Astrocyte (in vitro differentiated cells and primary cell): ENCODE results near the gene MSX1. TPM values are rescaled to one million over a fixed set of nuclear protein-coding genes. Genes with fewer than 3 reads are reported as not detected.

Experiments
- DNase-seq: peaks from one replicate; pipeline ENCODE4 v3.0.0-alpha.2; 2010; ENCODE audit warnings: low read depth
- FAIRE-seq: peaks from 2 replicates; lab custom pipeline; 2011; peaks lifted over from hg19 to GRCh38; lab: Jason Lieb, UNC
- H2AFZ ChIP-seq: 2 replicates; pipeline ENCODE4 v1.6.0; 2012; ENCODE audit warnings: low read depth, low read length, inconsistent platforms
- H3K27ac ChIP-seq: 2 replicates; pipeline ENCODE4 v1.5.1; 2011; ENCODE audit warnings: low read depth, low read length, inconsistent platforms
- H3K27me3 ChIP-seq: 2 replicates; pipeline ENCODE4 v1.6.0; 2011; ENCODE audit warnings: low read length, inconsistent platforms; ENCODE audit not compliant: insufficient read depth
- H3K36me3 ChIP-seq: 2 replicates; pipeline ENCODE4 v1.5.1; 2011; ENCODE audit warnings: low read length, inconsistent platforms; ENCODE audit not compliant: insufficient read depth
- H3K4me1 ChIP-seq: 2 replicates; pipeline ENCODE4 v1.5.1; 2011; ENCODE audit warnings: low read length, inconsistent platforms; ENCODE audit not compliant: insufficient read depth
- H3K4me2 ChIP-seq: 2 replicates; pipeline ENCODE4 v1.6.0; 2012; ENCODE audit warnings: low read length, inconsistent platforms
- H3K4me3 ChIP-seq: 2 replicates; pipeline ENCODE4 v1.5.1; 2011; ENCODE audit warnings: low read depth, mild to moderate bottlenecking, low read length, inconsistent platforms; ENCODE audit not compliant: insufficient read depth
- H3K79me2 ChIP-seq: 2 replicates; pipeline ENCODE4 v1.6.0; 2012; ENCODE audit warnings: mild to moderate bottlenecking, low read length, inconsistent platforms; ENCODE audit not compliant: insufficient read depth
- H3K9ac ChIP-seq: 2 replicates; pipeline ENCODE4 v1.6.0; 2012; ENCODE audit warnings: mild to moderate bottlenecking, low read length, inconsistent platforms
- H3K9me3 ChIP-seq: 2 replicates; pipeline ENCODE4 v1.5.1; 2012; ENCODE audit warnings: low read depth, mild to moderate bottlenecking, low read length, inconsistent platforms; ENCODE audit not compliant: insufficient read depth
- H4K20me1 ChIP-seq: 2 replicates; pipeline ENCODE4 v1.6.0; 2012; ENCODE audit warnings: low read length, inconsistent platforms; ENCODE audit not compliant: insufficient read depth
- H3K27ac Mint-ChIP-seq: one replicate; pipeline ENCODE4 v1.8.0; 2021; ENCODE audit warnings: mild to moderate bottlenecking, mixed read lengths; ENCODE audit not compliant: unreplicated experiment
- H3K27me3 Mint-ChIP-seq: one replicate; pipeline ENCODE4 v1.8.0; 2021; ENCODE audit warnings: low read depth, mixed read lengths; ENCODE audit not compliant: unreplicated experiment
- H3K36me3 Mint-ChIP-seq: one replicate; pipeline ENCODE4 v1.8.0; 2021; ENCODE audit warnings: low read depth, mixed read lengths; ENCODE audit not compliant: unreplicated experiment
- H3K4me1 Mint-ChIP-seq: one replicate; pipeline ENCODE4 v1.8.0; 2021; ENCODE audit warnings: low read depth, mixed read lengths; ENCODE audit not compliant: unreplicated experiment
- H3K4me3 Mint-ChIP-seq: one replicate; pipeline ENCODE4 v1.8.0; 2021; ENCODE audit warnings: mild to moderate bottlenecking, moderate library complexity, mixed read lengths; ENCODE audit not compliant: unreplicated experiment
- H3K9me3 Mint-ChIP-seq: one replicate; pipeline ENCODE4 v1.8.0; 2021; ENCODE audit warnings: mild to moderate bottlenecking, mixed read lengths; ENCODE audit not compliant: unreplicated experiment
- EZH2 ChIP-seq: IDR thresholded peaks from 2 replicates; pipeline ENCODE4 v1.6.1; 2012; ENCODE audit warnings: mild to moderate bottlenecking, low read length, inconsistent platforms; ENCODE audit not compliant: insufficient read depth
- total RNA-seq: library from RNA; stranded (reverse); gene quantifications from 2 replicates; pipeline ENCODE4 v1.2.1, GENCODE V29; 2021
- TF ChIP-seq, protein P1 (sequence below): IDR thresholded peaks from 2 replicates; pipeline ENCODE4 v1.5.1; 2011; ENCODE audit warnings: low read depth, mild to moderate bottlenecking, inconsistent platforms, low read length, moderate library complexity; ENCODE audit not compliant: insufficient read depth

Gene MSX1
- total RNA-seq, 1 donor from 2014 or later = 0.91 TPM

DNA sequence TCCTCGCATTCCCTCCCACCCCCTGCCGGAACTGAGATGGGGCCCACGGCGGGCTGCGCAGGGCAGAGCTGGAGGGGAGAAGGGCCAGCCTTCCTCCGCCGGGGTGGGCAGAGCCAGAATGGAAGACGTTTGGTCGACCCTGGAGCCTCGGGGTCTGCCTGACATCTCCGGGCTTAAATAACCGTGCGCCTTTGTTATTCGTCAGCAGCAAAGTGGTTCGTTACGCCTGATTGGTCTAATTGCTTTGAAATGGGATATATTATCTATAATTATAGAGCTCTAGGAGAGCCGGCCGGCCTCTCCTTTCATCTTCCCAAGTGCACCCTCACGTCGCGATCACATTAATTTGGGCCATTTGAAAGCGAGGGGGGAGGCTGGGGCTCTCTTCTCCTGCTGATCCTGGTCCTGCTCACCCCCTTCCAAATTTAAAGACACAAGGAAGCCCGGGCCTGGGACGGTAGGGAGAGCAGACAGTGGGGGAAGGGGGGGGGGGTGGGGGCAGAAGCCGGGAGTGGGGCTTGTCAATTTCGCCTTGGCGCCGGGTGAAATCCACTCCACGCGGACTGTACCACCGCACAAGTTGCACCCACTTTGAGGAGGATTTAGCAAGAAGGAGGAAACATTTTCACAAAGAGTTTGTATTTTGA, 4.7 kb upstream of the MSX1 start:
- H3K4me3 Mint-ChIP-seq = no peak overlapping the region

DNA sequence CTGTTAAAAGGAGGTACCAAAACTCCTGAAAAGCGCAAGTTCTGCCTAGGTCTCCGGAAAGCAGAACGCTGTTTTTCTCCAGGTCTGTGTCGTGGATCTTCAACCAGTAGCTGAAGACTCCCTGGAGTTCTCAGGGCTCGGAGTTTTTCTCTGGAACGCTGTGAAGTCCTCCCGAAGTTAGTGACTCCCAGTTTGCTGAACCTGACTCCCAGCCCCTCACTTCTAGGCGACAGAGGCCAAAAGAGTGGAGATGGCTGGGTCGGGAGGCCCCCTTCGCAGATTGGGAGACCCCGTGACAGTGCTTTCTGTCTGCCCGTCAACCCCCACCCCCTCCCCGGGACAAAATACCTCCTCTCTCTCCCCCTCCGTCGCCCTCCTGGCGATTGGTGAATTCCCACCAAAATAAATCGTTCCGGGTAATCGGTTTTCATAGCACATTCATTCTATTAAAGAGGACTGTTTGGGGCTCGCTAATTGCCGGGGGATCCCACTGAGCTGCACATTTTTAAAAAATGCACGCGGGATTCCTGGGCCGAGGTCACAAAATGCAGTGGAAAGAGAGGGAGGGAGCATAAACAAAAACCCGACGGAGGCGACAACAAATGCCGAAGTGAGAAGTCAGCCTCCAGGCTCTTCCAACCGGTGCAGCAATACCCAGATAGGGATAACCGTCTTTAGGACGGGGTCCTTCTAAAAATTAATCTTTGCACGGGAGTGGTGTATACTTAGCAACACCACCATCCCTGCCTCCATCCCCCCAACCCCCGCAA, 4.0 kb upstream of the MSX1 start:
- peaks cover 3% of the 10 kb centered on the region for H3K79me2 ChIP-seq
- peak; percentile 77 for TF ChIP-seq EZH2
- TF ChIP-seq, protein P1, sequence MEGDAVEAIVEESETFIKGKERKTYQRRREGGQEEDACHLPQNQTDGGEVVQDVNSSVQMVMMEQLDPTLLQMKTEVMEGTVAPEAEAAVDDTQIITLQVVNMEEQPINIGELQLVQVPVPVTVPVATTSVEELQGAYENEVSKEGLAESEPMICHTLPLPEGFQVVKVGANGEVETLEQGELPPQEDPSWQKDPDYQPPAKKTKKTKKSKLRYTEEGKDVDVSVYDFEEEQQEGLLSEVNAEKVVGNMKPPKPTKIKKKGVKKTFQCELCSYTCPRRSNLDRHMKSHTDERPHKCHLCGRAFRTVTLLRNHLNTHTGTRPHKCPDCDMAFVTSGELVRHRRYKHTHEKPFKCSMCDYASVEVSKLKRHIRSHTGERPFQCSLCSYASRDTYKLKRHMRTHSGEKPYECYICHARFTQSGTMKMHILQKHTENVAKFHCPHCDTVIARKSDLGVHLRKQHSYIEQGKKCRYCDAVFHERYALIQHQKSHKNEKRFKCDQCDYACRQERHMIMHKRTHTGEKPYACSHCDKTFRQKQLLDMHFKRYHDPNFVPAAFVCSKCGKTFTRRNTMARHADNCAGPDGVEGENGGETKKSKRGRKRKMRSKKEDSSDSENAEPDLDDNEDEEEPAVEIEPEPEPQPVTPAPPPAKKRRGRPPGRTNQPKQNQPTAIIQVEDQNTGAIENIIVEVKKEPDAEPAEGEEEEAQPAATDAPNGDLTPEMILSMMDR = no peak
- no peak overlapping the region for H3K4me3 ChIP-seq
- H4K20me1 ChIP-seq = peaks cover 2% of the 10 kb centered on the region
- peak overlapping the region; percentile 62 for H3K27ac Mint-ChIP-seq
- peaks cover 44% of the 10 kb centered on the region for H3K27me3 ChIP-seq
- FAIRE-seq (no peak), DNase-seq (no peak)
- no peak overlapping the region for H3K27ac ChIP-seq
- peaks cover 3% of the 10 kb centered on the region for H3K9me3 ChIP-seq
- no peaks in the 10 kb centered on the region for H3K36me3 Mint-ChIP-seq
- H2AFZ ChIP-seq = no peak overlapping the region
- peak overlapping the region; percentile 85 for H3K4me2 ChIP-seq
- H3K4me3 Mint-ChIP-seq = no peak overlapping the region
- peaks cover 17% of the 10 kb centered on the region for H3K9me3 Mint-ChIP-seq
- H3K36me3 ChIP-seq = no peaks in the 10 kb centered on the region
- H3K9ac ChIP-seq = no peak overlapping the region
- peaks cover 3% of the 10 kb centered on the region for H3K4me1 Mint-ChIP-seq
- peaks cover 20% of the 10 kb centered on the region for H3K4me1 ChIP-seq
- H3K27me3 Mint-ChIP-seq = peaks cover 66% of the 10 kb centered on the region

More for the DNA sequence above, 4.7 kb upstream of the MSX1 start:
- H3K4me1 Mint-ChIP-seq = peaks cover 2% of the 10 kb centered on the region
- Histone ChIP-seq H3K79me2 (no peaks in the 10 kb centered on the region), H3K9me3 (peaks cover 3% of the 10 kb centered on the region), H4K20me1 (no peaks in the 10 kb centered on the region), H2AFZ (no peak overlapping the region), H3K4me3 (no peak overlapping the region), H3K36me3 (no peaks in the 10 kb centered on the region), H3K27me3 (peaks cover 44% of the 10 kb centered on the region), H3K9ac (no peak overlapping the region), H3K4me2 (peak overlapping the region; percentile 9), H3K4me1 (peaks cover 20% of the 10 kb centered on the region), H3K27ac (no peak overlapping the region)
- TF ChIP-seq, protein P1 = no peak
- TF ChIP-seq EZH2 = peak; percentile 25
- FAIRE-seq = no peak
- H3K27ac Mint-ChIP-seq = no peak overlapping the region
- peaks cover 17% of the 10 kb centered on the region for H3K9me3 Mint-ChIP-seq
- H3K27me3 Mint-ChIP-seq = peaks cover 67% of the 10 kb centered on the region
- H3K36me3 Mint-ChIP-seq = no peaks in the 10 kb centered on the region
- DNase-seq = no peak
